Lower leg skin (tissue), 3 donors: Measurements from ENCODE around the gene SWI5.

ENCODE experiments used
- CTCF ChIP-seq, 3 donors: fragments of 450-650 bp; IDR thresholded peaks; one replicate each; pipeline ENCODE4 v1.5.1; 2016; ENCODE audit warnings: antibody characterized with exemption in 3 of 3, mild to moderate bottlenecking in 3 of 3, moderate library complexity in 2 of 3
- POLR2A ChIP-seq, 2 donors: fragments of 450-650 bp; IDR thresholded peaks; one replicate each; pipeline ENCODE4 v1.6.1; 2016 to 2017; ENCODE audit warnings: antibody characterized with exemption in 2 of 2, mild to moderate bottlenecking in 1 of 2, moderate library complexity in 1 of 2

- TF ChIP-seq CTCF (IDR thresholded peaks at IDR 0.05) (no peak), POLR2A (IDR thresholded peaks at IDR 0.05) (no peak)
These were observed 49.6 kb downstream of the SWI5 start for GRCh38 chr9:128325629-128326028.
